GM12801 (cell line): ENCODE measurements around the gene MECP2.

Source experiments
- CTCF ChIP-seq: IDR thresholded peaks from one replicate; pipeline ENCODE4 v1.5.1; 2011; ENCODE audit warnings: control low read depth; ENCODE audit not compliant: insufficient read length; ENCODE audit errors: extremely low read depth

The MECP2 gene

DNA sequence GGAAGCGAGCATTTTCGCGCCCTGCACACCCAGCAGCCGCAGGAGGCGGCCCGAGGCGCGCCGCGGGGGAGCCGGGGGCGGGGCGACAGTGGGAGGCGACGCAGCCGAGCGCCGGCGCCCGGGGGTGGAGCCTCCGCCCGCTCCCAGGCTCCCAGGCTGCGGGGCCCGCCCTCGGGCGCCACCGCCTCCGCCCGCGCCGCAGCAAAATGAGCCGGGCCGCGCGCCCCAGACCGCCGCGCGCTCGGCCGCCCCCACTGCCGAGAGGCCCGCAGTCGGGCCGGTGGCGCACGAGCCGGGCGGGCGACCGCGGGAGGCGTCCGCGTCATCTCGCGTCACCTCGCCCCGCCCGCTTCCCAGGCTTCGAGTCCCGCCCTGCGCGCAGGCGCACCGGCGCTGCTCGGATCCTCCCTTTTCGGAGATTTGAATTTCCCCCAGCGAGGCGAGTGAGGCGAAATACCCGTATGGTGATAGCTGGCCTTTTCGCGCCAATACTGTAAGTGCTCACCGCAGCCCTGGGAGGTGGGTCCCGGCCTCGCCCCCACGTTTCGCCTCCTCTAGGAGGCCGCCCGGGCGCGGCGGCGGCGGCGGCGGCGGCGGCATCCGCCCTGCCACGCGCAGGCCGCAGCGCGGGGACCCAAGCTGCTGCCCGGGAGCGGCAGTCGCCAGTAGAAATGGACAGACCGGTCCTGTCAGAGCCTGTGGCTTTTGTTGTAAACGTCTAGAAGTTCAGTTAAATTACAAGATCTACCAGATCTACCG is 125.0 kb downstream of the MECP2 start, which contains the start of gene TMEM187:
TMEM187 (plus strand) TSS at position 387 of the 759 bp plus-strand sequence. CDS start 9,309 bp downstream, outside the sequence.
- no peak for TF ChIP-seq CTCF
